Esophagus squamous epithelium (tissue), 5 donors: ENCODE results near the gene CPE. TPM values are rescaled to one million over a fixed set of nuclear protein-coding genes. Genes with fewer than 3 reads are reported as not detected.
A peak's percentile ranks its signal among the peaks of the same experiment; 100 is the strongest.
"Not testable (repeated sequence)": the region's sequence is repeated elsewhere in the genome, so short reads cannot be mapped to it uniquely, and the experiment has no call there.

Source experiments
- DNase-seq: peaks from one replicate; lab custom pipeline; 2025; lab: John Stamatoyannopoulos, UW
- H3K27ac ChIP-seq, 4 donors: fragments of 200-600 bp; sonication (generic); one replicate each; pipeline ENCODE4 v1.5.1; 2016 to 2019; ENCODE audit warnings: mild to moderate bottlenecking in 1 of 4
- H3K27me3 ChIP-seq, 4 donors: fragments of 200-600 bp; sonication (generic); 1 replicate in 3 of 4; 2 replicates in 1 of 4; pipeline versions ENCODE4 v1.5.1 to v1.6.0; 2017 to 2021; ENCODE audit warnings: antibody characterized with exemption in 1 of 4
- H3K36me3 ChIP-seq, 3 donors: fragments of 200-600 bp; sonication (generic); one replicate each; pipeline ENCODE4 v1.5.1; 2016 to 2019
- H3K4me1 ChIP-seq, 3 donors: fragments of 200-600 bp; sonication (generic); one replicate each; pipeline ENCODE4 v1.5.1; 2017 to 2019
- H3K4me3 ChIP-seq, 4 donors: fragments of 200-600 bp; sonication (generic); 1 replicate in 3 of 4; 2 replicates in 1 of 4; pipeline ENCODE4 v1.5.1; 2016 to 2019; ENCODE audit warnings: mild to moderate bottlenecking in 2 of 4, moderate library complexity in 1 of 4
- H3K9me3 ChIP-seq, 3 donors: fragments of 200-600 bp; sonication (generic); one replicate each; pipeline ENCODE4 v1.5.1; 2016 to 2019
- CTCF ChIP-seq, 6 experiments: fragments of 450-650 bp in 4 of 6; fragments of 200-600 bp in 2 of 6; sonication (generic) in 2 of 6; IDR thresholded peaks; one replicate each; pipeline ENCODE4 v1.5.1; 2016 to 2019; ENCODE audit warnings: antibody characterized with exemption in 6 of 6, mild to moderate bottlenecking in 4 of 6, moderate library complexity in 4 of 6
- POLR2A ChIP-seq, 4 donors: fragments of 450-650 bp; IDR thresholded peaks; one replicate each; pipeline ENCODE4 v1.6.1; 2017; ENCODE audit warnings: antibody characterized with exemption in 4 of 4, mild to moderate bottlenecking in 4 of 4, moderate library complexity in 3 of 4
- WGBS, 2 donors: methylation state at CpG; one replicate each; pipeline ENCODE4 v1.1.5; 2018; 5-methylcytosine and 5-hydroxymethylcytosine counted together
- intact Hi-C: fragments of 100-400 bp; cut with DNase I; formaldehyde crosslinking; loops from one replicate; pipeline ENCODE4 v1.15.0; 2022
- total RNA-seq, 4 donors: library from RNA; depleted of rRNA; stranded (reverse); fragments of >200 nt; gene quantifications; one replicate each; pipeline ENCODE4 v1.1.0, GENCODE V29; 2016
- donor health status: DM: yes; HTN: yes; CAD: no.

CPE gene
- total RNA-seq, 4 donors from 2014 or later: 6.6 to 50.4 (median 24.1) TPM

- no peak overlapping the region for H3K27ac ChIP-seq
- H3K9me3 ChIP-seq: no peaks in the 10 kb centered on the region
- no peaks in the 10 kb centered on the region for H3K27me3 ChIP-seq
- intact Hi-C loops: no loop called here
- no peak overlapping the region for H3K4me3 ChIP-seq
- H3K4me1 ChIP-seq: peaks cover under 1 to 16% (median 1%) of the 10 kb centered on the region in 3 donors
- TF ChIP-seq POLR2A (IDR thresholded peaks at IDR 0.05): no peak
- TF ChIP-seq CTCF (IDR thresholded peaks at IDR 0.05): no peak
- no peaks in the 10 kb centered on the region for H3K36me3 ChIP-seq
- 58 to 74% methylated on average over 3 of the region's 3 CpGs for WGBS, 2 donors
- DNase-seq: no peak
These were observed 102.4 kb downstream of the CPE start for GRCh38 chr4:165481053-165481835.

- 43 to 45% methylated on average over 1 of the region's 1 CpG for whole genome bisulfite sequencing, 2 donors
- Histone ChIP-seq H3K27ac (no peak overlapping the region), H3K9me3 (no peaks in the 10 kb centered on the region), H3K36me3 (no peaks in the 10 kb centered on the region), H3K4me1 (peaks cover 0 to 18% (median 0%) of the 10 kb centered on the region in 3 donors), H3K4me3 (no peak overlapping the region), H3K27me3 (no peaks in the 10 kb centered on the region)
- DNase-seq: no peak
- intact Hi-C loops: loop anchor here (5.0 kb wide), 1 partner anchor 603 kb away; no protein-coding TSS in a partner anchor
- TF ChIP-seq POLR2A (IDR thresholded peaks at IDR 0.05) (no peak), CTCF (IDR thresholded peaks at IDR 0.05) (no peak)
These were observed 111.0 kb downstream of the CPE start for GRCh38 chr4:165489786-165490185.

GRCh38 chr4:165492583-165492982, 113.8 kb downstream of the CPE start:
- not testable (repeated sequence) for DNase-seq, H3K4me3 ChIP-seq, H3K27ac ChIP-seq, H3K36me3 ChIP-seq, H3K27me3 ChIP-seq, H3K9me3 ChIP-seq
- 79% methylated on average over 5 to 6 of the region's 6 CpGs for WGBS, 2 donors
- intact Hi-C loops: loop anchor here (5.0 kb wide), 1 partner anchor 600 kb away; no protein-coding TSS in a partner anchor
- H3K4me1 ChIP-seq: peaks cover 0 to 18% (median 0%) of the 10 kb centered on the region in 3 donors

- intact Hi-C loops: loop anchor here (5.0 kb wide), 1 partner anchor 599 kb away; no protein-coding TSS in a partner anchor
- no peaks in the 10 kb centered on the region for H3K36me3 ChIP-seq
- no peaks in the 10 kb centered on the region for H3K27me3 ChIP-seq
- H3K9me3 ChIP-seq: no peaks in the 10 kb centered on the region
- no peak for TF ChIP-seq POLR2A (IDR thresholded peaks at IDR 0.05)
- peak in 5 of 6 experiments; percentile 61 to 80 (median 65) for TF ChIP-seq CTCF (IDR thresholded peaks at IDR 0.05)
- peak overlapping the region in 1 of 4 donors; percentile 37 for H3K4me3 ChIP-seq
- H3K27ac ChIP-seq: no peak overlapping the region
- DNase-seq: no peak
- WGBS, 2 donors: 9 to 13% methylated on average over 18 of the region's 18 CpGs
- H3K4me1 ChIP-seq: peaks cover 0 to 18% (median 0%) of the 10 kb centered on the region in 3 donors
These were observed 114.6 kb downstream of the CPE start for GRCh38 chr4:165493359-165493758.

- no peak for DNase-seq
- Histone ChIP-seq H3K9me3 (no peaks in the 10 kb centered on the region), H3K27ac (peak overlapping the region in 2 of 4 donors; percentile 45 to 69), H3K4me3 (no peak overlapping the region), H3K36me3 (no peaks in the 10 kb centered on the region), H3K4me1 (peaks cover 3 to 26% (median 15%) of the 10 kb centered on the region in 3 donors), H3K27me3 (no peaks in the 10 kb centered on the region)
- 72 to 83% methylated on average over 7 of the region's 7 CpGs for WGBS, 2 donors
- intact Hi-C loops: no loop called here
- TF ChIP-seq POLR2A (IDR thresholded peaks at IDR 0.05) (no peak), CTCF (IDR thresholded peaks at IDR 0.05) (no peak)
These were observed 124.4 kb downstream of the CPE start for GRCh38 chr4:165502916-165503907.
